HepG2 (cell line): ENCODE results near the gene DCUN1D3. TPM values are rescaled to one million over a fixed set of nuclear protein-coding genes. Genes with fewer than 3 reads are reported as not detected.

Experiments used
- ARHGAP35 ChIP-seq: sonication (generic); formaldehyde crosslinking; IDR thresholded peaks from 2 replicates; pipeline ENCODE4 v1.9.0; 2022; ENCODE audit warnings: mild to moderate bottlenecking, inconsistent platforms, moderate library complexity, missing genetic modification reagents, borderline replicate concordance
- ESRRA ChIP-seq: sonication (generic); formaldehyde crosslinking; IDR thresholded peaks from 2 replicates; pipeline ENCODE4 v1.5.1; 2020; ENCODE audit warnings: mild to moderate bottlenecking, low read depth, missing genetic modification reagents
- FLYWCH1 ChIP-seq: sonication (generic); formaldehyde crosslinking; IDR thresholded peaks from 2 replicates; pipeline ENCODE4 v1.8.1; 2023; ENCODE audit warnings: mild to moderate bottlenecking, missing genetic modification reagents
- FOXA3 ChIP-seq: IDR thresholded peaks from 2 replicates; pipeline ENCODE4 v1.6.1; 2016; ENCODE audit warnings: missing genetic modification reagents, missing compliant biosample characterization
- FOXK1 ChIP-seq: sonication (generic); formaldehyde crosslinking; IDR thresholded peaks from 2 replicates; pipeline ENCODE4 v1.4.0; 2020; ENCODE audit warnings: low read depth, missing genetic modification reagents, borderline replicate concordance
- HDAC6 ChIP-seq: fragments of 200-600 bp; sonication (generic); IDR thresholded peaks from 2 replicates; pipeline ENCODE4 v1.7.0; 2017; ENCODE audit warnings: mild to moderate bottlenecking, antibody characterized with exemption, low read length, low read depth
- NR2F2 ChIP-seq: IDR thresholded peaks from 2 replicates; pipeline ENCODE4 v1.6.1; 2012; ENCODE audit warnings: low read depth, inconsistent platforms, borderline replicate concordance
- STAT5B ChIP-seq: sonication (generic); formaldehyde crosslinking; IDR thresholded peaks from 2 replicates; pipeline ENCODE4 v1.4.0; 2020; ENCODE audit warnings: missing genetic modification reagents
- WIZ ChIP-seq: sonication (generic); formaldehyde crosslinking; IDR thresholded peaks from 2 replicates; pipeline ENCODE4 v1.5.1; 2020; ENCODE audit warnings: mild to moderate bottlenecking, missing genetic modification reagents
- ZMYM4 ChIP-seq: sonication (generic); formaldehyde crosslinking; IDR thresholded peaks from 2 replicates; pipeline ENCODE4 v1.8.1; 2023; ENCODE audit warnings: mild to moderate bottlenecking, missing genetic modification reagents
- ZNF256 ChIP-seq: sonication (generic); formaldehyde crosslinking; conservative IDR thresholded peaks from 2 replicates; pipeline ENCODE4 v1.4.0; 2020; ENCODE audit warnings: missing genetic modification reagents
- ZNF382 ChIP-seq: sonication (generic); formaldehyde crosslinking; IDR thresholded peaks from 2 replicates; pipeline ENCODE4 v1.5.0; 2020; ENCODE audit warnings: missing genetic modification reagents, mild to moderate bottlenecking, borderline replicate concordance
- ZNF496 ChIP-seq: sonication (generic); formaldehyde crosslinking; IDR thresholded peaks from 2 replicates; pipeline ENCODE4 v1.8.1; 2023; ENCODE audit warnings: mild to moderate bottlenecking, moderate library complexity, missing genetic modification reagents; ENCODE audit not compliant: insufficient replicate concordance
- ZNF549 ChIP-seq: sonication (generic); formaldehyde crosslinking; IDR thresholded peaks from 2 replicates; pipeline ENCODE4 v1.5.0; 2020; ENCODE audit warnings: missing genetic modification reagents
- ZNF577 ChIP-seq: sonication (generic); formaldehyde crosslinking; IDR thresholded peaks from 2 replicates; pipeline ENCODE4 v1.4.0; 2020; ENCODE audit warnings: mild to moderate bottlenecking, low read depth, missing genetic modification reagents, borderline replicate concordance
- ZNF619 ChIP-seq: sonication (generic); formaldehyde crosslinking; IDR thresholded peaks from 2 replicates; pipeline ENCODE4 v1.4.0; 2020; ENCODE audit warnings: mild to moderate bottlenecking, missing genetic modification reagents
- ZNF737 ChIP-seq: sonication (generic); formaldehyde crosslinking; IDR thresholded peaks from 2 replicates; pipeline ENCODE4 v1.5.0; 2020; ENCODE audit warnings: missing genetic modification reagents, mild to moderate bottlenecking, borderline replicate concordance
- polyA plus RNA-seq, 8 experiments: library from polyadenylated mRNA; depleted of rRNA in 3 of 8; stranded (reverse) in 7 of 8; unstranded in 1 of 8; fragments of >200 nt; fragmentation: Illumina TruSeq in 4 of 8; extraction: Trizol in 4 of 8; gene quantifications; 2 replicates each; pipeline versions ENCODE4 v1.2.1 to v1.2.3, GENCODE V29; 2011 to 2016; ENCODE audit warnings: low read depth in 4 of 8, missing spikeins in 1 of 8, mixed read lengths in 1 of 8; ENCODE audit not compliant: insufficient read depth in 1 of 8
- total RNA-seq, 5 experiments: library from RNA; depleted of rRNA; stranded (reverse); fragments of >200 nt; fragmentation: Illumina TruSeq; extraction: Trizol; gene quantifications; 2 replicates each; pipeline ENCODE4 v1.2.3, GENCODE V29; 2016; ENCODE audit warnings: low read depth in 1 of 5
- TF ChIP-seq, protein P1 (sequence below): sonication (generic); formaldehyde crosslinking; IDR thresholded peaks from 2 replicates; pipeline ENCODE4 v1.8.1; 2023; ENCODE audit warnings: missing genetic modification reagents, inconsistent platforms, borderline replicate concordance
- TF ChIP-seq, protein P2 (sequence below): IDR thresholded peaks from 2 replicates; pipeline ENCODE4 v1.6.1; 2016; ENCODE audit warnings: low read depth
- TF ChIP-seq, protein P3 (sequence below): IDR thresholded peaks from 2 replicates; pipeline ENCODE4 v1.6.1; 2018; ENCODE audit warnings: missing genetic modification reagents
- TF ChIP-seq, protein P4 (sequence below): sonication (generic); formaldehyde crosslinking; IDR thresholded peaks from 2 replicates; pipeline ENCODE4 v1.4.0; 2020; ENCODE audit warnings: low read depth, missing genetic modification reagents

Gene DCUN1D3
- total and polyA plus RNA-seq, 2 of the 13 experiments (the other 11 are each of a cell fraction or from before 2014, with no cell fraction given), result 5.0 to 19.3 TPM

DNA sequence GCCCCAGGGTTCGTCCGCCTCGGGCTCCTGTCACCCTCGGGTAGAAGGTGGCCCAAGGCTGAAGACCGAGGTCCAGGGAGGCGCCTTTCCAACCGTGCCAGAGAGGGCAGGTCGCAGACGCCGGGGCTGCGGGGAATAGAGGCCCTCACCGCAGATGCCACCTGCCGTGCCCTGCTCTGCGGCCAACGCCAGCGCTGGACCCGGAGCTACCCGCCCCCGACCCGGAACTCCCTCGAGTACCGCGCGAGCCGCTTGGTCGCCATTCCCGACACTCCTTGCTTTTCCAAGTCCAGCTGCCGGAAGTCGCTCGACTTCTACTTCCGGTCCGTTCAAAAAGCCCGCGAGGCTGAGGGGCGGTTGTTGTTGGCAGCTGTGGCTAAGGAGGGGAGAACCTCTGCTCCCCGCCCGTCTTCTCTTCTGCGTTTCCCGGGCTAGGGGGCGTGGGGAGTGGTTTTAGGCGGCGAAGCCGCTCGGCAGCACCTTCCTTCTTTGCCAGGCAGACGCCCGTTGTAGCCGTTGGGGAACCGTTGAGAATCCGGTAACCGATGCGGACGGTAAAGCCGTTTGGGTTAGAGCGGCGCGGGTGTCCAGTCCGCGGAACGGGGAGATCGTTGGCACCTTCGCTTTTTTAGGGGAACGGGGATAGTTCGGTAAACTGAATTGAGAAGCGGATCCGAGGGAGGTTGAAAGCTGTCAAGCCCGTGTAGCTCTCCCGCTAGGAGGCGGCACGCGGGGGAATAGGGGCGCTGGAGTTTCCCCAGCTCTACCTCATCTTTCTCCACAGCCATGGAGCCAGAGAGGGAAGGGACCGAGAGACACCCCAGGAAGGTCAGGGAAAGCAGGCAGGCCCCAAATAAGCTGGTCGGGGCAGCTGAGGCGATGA is 93.7 kb downstream of the DCUN1D3 start, which contains the start of the genes ERI2 and REXO5 (continued):
- TF ChIP-seq HDAC6 (no peak), NR2F2 (peak; percentile 38; the same call in 1 of the 2 replicates), ZNF737 (CRISPR knock-in tag) (no peak; the same call in 1 of the 2 replicates), ZNF382 (CRISPR knock-in tag) (no peak), ESRRA (CRISPR knock-in tag) (peak; percentile 92), STAT5B (CRISPR knock-in tag) (peak; percentile 76; the same call in 1 of the 2 replicates), WIZ (CRISPR knock-in tag) (peak; percentile 5; the same call in 1 of the 2 replicates), FLYWCH1 (CRISPR knock-in tag) (0 out of 2 replicates have a peak, but pooled peaks have one; percentile 85), ZNF256 (CRISPR knock-in tag) (peak; percentile 80), FOXA3 (CRISPR knock-in tag) (peak; percentile 62), FOXK1 (CRISPR knock-in tag) (peak; percentile 95), ZNF577 (no peak; the same call in 1 of the 2 replicates), ARHGAP35 (CRISPR knock-in tag) (peak; percentile 98), ZNF496 (no peak), ZNF619 (peak; percentile 97), ZNF549 (CRISPR knock-in tag) (peak; percentile 16; the same call in 1 of the 2 replicates), ZMYM4 (CRISPR knock-in tag) (peak; percentile 98)
- TF ChIP-seq, protein P1, sequence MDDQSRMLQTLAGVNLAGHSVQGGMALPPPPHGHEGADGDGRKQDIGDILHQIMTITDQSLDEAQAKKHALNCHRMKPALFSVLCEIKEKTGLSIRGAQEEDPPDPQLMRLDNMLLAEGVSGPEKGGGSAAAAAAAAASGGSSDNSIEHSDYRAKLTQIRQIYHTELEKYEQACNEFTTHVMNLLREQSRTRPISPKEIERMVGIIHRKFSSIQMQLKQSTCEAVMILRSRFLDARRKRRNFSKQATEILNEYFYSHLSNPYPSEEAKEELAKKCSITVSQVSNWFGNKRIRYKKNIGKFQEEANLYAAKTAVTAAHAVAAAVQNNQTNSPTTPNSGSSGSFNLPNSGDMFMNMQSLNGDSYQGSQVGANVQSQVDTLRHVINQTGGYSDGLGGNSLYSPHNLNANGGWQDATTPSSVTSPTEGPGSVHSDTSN (CRISPR knock-in tag), result 0 out of 2 replicates have a peak, but pooled peaks have one; percentile 56
- TF ChIP-seq, protein P2, sequence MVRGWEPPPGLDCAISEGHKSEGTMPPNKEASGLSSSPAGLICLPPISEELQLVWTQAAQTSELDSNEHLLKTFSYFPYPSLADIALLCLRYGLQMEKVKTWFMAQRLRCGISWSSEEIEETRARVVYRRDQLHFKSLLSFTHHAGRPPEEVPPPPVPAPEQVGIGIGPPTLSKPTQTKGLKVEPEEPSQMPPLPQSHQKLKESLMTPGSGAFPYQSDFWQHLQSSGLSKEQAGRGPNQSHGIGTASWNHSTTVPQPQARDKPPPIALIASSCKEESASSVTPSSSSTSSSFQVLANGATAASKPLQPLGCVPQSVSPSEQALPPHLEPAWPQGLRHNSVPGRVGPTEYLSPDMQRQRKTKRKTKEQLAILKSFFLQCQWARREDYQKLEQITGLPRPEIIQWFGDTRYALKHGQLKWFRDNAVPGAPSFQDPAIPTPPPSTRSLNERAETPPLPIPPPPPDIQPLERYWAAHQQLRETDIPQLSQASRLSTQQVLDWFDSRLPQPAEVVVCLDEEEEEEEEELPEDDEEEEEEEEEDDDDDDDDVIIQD (CRISPR knock-in tag), result peak; percentile 85
- TF ChIP-seq, protein P3, sequence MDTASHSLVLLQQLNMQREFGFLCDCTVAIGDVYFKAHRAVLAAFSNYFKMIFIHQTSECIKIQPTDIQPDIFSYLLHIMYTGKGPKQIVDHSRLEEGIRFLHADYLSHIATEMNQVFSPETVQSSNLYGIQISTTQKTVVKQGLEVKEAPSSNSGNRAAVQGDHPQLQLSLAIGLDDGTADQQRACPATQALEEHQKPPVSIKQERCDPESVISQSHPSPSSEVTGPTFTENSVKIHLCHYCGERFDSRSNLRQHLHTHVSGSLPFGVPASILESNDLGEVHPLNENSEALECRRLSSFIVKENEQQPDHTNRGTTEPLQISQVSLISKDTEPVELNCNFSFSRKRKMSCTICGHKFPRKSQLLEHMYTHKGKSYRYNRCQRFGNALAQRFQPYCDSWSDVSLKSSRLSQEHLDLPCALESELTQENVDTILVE (CRISPR knock-in tag), result peak; percentile 91
- TF ChIP-seq, protein P4, sequence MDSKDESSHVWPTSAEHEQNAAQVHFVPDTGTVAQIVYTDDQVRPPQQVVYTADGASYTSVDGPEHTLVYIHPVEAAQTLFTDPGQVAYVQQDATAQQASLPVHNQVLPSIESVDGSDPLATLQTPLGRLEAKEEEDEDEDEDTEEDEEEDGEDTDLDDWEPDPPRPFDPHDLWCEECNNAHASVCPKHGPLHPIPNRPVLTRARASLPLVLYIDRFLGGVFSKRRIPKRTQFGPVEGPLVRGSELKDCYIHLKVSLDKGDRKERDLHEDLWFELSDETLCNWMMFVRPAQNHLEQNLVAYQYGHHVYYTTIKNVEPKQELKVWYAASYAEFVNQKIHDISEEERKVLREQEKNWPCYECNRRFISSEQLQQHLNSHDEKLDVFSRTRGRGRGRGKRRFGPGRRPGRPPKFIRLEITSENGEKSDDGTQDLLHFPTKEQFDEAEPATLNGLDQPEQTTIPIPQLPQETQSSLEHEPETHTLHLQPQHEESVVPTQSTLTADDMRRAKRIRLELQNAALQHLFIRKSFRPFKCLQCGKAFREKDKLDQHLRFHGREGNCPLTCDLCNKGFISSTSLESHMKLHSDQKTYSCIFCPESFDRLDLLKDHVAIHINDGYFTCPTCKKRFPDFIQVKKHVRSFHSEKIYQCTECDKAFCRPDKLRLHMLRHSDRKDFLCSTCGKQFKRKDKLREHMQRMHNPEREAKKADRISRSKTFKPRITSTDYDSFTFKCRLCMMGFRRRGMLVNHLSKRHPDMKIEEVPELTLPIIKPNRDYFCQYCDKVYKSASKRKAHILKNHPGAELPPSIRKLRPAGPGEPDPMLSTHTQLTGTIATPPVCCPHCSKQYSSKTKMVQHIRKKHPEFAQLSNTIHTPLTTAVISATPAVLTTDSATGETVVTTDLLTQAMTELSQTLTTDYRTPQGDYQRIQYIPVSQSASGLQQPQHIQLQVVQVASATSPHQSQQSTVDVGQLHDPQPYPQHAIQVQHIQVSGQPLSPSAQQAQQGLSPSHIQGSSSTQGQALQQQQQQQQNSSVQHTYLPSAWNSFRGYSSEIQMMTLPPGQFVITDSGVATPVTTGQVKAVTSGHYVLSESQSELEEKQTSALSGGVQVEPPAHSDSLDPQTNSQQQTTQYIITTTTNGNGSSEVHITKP (CRISPR knock-in tag), result peak; percentile 89
